Renal pelvis (tissue), 4 donors: ENCODE data around the gene TRIO. TPM values are rescaled to one million over a fixed set of nuclear protein-coding genes. Genes with fewer than 3 reads are reported as not detected.

ENCODE experiments used
- DNase-seq: peaks from one replicate; pipeline ENCODE4 v3.0.0-alpha.2; 2013
- polyA plus RNA-seq, 3 donors: library from polyadenylated mRNA; unstranded; fragments of 120-200 nt; gene quantifications; one replicate each; pipeline ENCODE4 v1.2.1, GENCODE V29; 2013; ENCODE audit not compliant: insufficient read length in 3 of 3

TRIO gene
- polyA plus RNA-seq, 3 donors = 101 to 115 (median 109) TPM

DNA sequence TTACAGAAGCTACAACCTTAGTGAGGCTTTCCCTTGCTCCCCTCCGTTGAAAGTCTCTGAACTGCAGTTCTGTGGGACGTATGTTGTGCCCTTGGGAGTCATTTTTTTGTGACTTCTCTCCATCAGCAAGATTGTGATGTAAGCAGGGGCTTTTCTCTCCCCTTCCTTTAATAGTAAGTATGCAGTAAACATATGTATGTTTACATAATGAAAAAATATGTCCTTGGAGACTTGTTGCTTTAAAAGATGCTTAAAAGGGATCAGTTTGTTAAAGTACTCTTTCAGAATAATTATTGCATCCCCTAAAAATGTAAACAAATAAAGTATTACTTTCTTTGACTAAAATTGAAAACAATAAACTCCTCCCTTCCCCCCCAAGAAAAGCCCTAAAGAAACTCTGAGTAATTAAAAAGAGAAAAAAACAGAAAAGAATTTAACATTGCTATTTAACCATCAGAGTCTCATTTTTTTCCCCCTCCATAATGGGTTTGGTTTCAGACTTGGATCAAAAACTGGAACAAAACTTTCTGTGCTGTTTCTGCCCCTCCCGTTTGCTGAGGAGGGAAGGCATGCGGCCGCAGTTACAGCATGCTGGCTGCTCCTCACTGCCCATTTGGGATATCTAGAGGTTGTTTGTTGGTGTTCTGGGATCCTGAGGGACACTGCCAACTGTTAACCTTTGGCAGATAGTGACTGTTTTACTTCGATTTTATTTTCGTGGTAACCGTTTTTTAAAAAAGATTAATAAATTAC lies 40.2 kb downstream of the TRIO start:
- no peak for DNase-seq

DNA sequence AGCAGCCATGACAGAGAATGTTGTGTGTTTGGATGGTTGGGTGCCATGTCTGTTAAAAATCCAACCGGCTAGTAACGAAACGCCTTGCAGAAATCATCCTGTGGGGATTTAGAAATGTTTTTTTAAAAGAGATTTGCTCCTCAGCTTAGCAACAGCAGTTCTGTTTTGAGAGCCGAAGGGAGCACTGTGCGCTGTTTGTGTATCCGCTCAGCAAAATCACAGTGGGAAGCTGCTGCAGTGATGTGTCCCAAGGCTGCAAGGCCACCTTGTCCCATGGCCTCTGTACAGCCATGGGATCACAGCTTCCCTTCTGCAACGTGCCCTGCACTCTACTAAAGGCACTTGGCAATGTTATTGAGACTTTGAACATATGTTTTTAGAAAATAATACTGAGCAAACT lies 40.9 kb downstream of the TRIO start:
- DNase-seq = no peak

DNA sequence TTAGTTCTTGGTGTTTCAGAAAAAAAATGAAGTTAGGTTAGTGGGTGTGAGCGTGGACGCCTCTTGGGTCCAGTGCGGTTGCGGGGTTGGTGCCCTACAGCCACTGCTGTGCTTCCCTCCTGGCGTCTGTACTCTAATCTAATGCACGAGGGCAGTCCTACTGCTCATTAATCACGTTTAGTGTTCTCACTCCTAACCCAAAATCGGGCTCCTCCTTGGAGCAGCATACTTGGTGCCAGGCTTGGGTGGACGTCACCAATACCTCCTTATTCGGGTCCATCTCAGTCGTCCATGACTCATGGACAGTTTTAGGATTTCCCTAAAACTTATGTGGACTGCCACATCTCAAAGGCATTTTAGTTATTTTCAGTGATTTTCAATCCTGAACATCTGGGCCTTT lies 41.6 kb downstream of the TRIO start:
- no peak for DNase-seq

DNA sequence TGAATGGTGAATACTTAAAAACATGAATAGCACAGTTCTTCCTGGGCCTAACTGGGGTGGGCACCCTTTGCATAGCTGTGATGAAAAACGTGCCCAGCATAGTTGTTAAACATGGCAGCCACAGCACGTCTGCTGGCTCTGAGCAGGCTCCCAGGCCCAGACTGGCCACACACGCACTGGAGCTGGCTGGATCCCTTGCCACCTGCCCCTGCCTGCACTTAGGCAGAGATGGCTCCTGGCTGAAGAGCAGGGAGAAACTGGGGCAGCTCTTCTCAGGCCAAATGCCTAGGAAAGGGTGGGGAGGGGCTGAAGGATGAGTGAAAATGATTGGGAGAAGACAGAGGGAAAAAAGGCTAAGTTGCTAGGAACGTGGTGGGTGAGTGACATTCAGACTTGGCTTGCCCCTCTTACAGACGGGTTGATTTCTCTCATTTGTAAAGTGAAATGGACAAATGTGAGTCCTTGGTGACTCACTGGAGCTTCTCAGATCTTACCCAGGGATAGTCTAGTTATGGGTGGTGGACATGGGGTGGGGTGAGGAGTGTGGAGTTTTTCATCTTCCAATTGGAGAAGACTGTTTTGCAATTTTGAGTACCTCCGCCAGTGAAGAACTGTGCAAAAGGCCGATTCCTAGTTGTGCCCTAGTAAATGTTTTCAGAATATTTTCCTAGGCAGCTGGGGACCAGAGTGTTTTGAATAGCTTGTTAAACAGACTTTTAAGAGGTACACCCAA lies 42.4 kb downstream of the TRIO start:
- no peak for DNase-seq

DNA sequence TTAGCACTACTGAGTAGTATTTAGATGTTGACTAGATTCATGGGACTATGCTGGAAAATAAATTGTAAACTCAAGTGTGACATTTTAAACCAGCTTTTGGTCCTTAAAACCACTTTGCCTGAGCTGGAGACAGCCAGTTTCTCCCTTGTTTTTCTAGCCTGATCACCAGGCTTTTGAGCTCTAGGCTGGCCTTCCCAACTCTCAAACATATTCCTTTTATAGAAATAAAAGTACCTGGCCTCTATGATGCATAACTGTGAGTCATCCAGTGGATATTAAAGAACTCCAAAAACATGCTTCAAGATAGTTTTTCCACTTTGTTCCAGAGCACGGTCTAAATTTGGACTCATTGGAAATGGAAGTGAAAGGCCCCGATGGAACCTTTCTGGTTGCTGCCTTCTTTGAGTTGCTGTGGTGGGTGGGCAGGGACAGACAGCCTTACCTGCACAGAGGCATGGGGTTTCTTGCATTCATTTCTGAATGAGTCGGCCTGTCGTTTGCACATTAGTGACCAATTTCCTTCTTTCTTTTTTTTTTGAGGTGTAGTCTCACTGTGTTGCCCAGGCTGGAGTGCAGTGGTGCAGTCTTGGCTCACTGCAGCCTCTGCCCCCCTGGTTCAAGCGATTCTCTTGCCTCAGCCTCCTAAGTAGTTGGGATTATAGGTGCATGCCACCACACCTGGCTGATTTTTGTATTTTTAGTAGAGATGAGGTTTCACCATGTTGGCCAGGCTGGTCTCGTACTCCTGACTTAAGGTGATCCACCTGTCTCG lies 43.1 kb downstream of the TRIO start:
- DNase-seq = no peak

DNA sequence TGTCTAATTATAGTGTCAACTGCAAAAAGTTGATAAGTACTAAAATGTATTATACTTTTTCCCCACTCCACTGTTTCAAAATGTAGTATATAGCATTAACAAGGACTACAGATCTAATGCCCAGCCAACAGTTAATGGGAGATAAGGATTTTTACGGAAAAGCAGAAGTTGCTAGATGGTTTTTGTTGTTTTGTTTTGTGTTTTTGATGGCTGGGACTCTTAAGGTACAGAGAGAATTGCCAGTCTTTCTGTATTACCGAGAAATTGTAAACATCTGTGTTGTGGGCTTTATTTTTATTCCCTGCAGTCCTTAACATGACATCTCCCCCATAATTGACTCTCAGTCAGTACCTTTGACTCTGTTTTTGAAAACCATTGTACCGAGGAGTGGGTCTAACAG lies 44.0 kb downstream of the TRIO start:
- DNase-seq = no peak

DNA sequence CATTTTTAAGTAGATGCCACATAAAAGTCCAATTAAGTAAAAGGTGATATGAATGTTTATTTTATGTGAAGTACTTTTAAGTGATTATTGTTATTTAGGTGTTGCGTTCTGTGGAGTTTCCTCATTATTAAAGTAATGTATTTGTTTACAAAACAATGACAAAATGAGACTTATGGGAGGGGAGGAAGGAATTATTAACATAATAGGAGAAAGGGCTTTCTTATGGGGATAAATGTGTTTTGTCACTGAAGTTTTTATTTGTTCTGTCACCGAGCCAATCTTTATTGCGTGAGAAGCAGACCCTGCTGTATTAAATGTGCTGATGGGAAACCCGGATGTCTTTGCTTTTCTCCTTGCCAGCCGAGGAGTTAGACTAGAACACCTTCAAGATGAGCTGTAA lies 44.5 kb downstream of the TRIO start:
- DNase-seq = no peak

DNA sequence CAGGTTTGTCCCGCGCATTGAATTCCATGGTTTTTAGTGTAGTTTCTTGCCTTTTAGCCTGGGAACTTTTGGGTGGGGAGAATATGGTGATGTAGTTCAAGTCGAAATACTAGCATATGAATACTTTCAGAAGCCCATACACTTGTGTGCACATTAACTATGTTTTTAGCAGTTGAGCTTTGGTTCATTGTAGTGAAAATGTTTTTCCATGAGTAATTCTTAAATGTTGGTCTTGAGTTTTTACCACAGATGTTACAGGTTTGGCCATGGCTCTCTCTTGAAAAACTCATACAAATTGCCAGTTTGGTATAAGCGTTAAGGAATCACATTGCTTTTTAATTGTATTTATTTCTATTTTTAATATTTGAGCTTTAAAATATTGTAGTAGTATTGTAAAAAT lies 45.6 kb downstream of the TRIO start:
- DNase-seq = no peak

DNA sequence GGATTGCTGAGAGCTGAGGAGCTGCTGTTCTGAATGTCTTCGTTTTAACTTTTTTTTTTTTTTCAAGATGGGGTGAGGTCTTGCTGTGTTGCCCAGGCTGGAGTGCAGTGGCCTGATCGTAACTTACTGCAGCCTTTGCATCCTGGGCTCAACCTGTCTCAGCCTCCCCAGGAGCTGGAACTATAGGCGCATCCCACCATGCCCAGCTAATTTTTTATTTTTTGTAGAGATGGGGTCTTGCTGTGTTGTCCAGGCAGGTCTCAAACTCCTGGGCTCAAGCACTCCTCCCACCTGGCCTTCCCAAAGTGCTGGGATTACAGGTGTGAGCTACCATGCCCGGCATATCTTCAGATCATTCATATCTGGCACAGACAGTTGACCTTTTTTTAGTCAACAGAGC lies 46.5 kb downstream of the TRIO start:
- no peak for DNase-seq

DNA sequence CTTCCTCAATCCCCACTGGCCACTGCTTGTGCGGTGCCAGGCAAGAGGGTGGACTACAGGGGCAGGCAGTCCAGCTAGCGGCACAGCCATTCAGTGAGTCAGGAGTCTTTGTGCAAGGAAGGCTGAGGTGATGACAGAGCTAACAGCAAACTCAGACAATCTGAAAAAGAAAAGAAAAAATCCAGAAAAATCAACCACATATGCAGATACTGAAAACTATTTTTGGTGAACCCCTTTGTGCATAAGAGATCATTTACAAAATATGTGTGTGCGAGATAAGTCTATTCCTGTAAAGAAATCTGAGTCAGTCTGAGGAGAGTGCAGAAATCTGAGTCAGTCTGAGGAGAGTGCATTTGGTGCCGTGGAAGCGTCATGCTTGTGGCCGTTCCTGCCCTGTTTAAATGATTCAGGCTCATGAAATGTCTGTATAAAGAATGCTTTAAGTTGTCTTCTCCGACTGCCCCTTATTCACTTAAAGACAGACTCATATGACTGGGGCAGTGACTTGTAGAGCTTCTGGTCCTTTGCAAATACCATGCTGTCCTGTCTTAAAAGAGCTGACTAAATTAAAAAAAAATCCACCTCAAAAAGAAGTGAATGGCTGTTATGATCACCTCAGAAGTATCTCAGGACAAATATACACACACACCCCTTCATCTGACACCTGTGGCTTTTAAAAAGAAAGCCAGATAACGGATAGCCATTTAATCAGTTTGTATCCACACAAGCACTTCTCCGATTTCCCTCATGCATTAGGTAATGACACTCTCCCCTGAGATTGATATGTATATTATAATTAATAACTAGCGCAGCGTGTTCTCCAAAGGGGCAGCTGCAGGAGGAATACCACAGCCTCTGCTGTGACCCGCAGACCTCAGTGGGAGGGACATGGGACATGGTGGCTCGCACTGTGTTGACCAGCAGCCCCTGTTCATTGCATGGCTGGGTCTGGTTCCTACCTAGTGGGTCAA lies 47.3 kb downstream of the TRIO start:
- DNase-seq = no peak

DNA sequence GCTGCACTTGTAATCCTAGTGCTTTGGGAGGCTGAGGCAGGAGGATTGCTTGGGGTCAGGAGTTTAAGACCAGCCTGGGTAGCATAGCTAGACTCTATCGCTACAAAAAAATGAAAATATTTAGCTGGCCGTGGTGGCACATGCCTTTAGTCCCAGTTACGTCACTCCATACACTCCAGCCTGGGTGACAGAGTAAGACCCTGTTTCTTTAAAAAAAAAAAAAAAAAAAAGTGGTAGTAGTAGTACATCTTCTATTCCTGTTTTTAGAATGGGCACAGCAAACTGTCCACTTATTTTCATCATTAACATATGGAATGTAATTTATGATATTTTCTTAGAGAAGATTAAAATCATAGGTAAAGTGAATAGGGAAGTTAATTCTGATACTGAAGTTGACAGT lies 48.2 kb downstream of the TRIO start:
- DNase-seq = no peak

DNA sequence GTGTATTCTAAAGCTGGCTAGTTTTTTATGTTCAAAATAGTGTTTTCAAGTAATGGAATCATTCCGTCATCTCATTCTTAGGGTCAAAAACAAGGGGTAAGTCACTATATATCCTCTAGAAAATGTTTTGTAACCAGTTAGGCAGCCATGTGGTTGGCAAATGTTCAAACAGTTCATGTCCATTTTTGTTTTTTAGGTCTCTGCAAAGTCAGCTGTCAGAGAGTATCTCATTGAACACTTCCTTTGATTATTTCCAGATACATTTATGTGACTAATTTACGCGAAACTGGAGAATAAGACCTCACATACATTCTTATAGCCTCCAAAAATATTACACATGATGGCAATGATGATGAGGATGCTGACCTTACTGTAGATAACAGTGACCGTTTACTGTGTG lies 50.4 kb downstream of the TRIO start:
- no peak for DNase-seq

DNA sequence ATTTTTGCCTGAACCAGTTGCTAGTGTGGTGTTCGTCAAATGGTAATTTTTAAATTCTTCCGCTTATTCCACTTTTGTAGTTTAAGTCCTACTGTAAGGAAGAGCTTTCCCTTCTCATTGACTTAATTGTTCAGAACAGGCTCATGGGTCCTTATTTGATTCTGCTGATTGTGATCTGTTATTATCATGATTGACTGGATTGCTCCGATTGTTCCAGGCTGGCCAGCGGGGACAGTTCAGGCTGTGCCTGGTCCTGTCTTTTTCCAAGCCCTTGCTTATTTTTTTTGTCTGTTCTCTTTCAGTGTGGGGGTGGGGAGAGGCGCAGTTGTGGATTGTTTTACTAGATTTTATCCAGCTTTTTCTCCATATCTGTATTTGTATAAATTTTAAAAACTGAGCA lies 52.4 kb downstream of the TRIO start:
- DNase-seq = no peak

DNA sequence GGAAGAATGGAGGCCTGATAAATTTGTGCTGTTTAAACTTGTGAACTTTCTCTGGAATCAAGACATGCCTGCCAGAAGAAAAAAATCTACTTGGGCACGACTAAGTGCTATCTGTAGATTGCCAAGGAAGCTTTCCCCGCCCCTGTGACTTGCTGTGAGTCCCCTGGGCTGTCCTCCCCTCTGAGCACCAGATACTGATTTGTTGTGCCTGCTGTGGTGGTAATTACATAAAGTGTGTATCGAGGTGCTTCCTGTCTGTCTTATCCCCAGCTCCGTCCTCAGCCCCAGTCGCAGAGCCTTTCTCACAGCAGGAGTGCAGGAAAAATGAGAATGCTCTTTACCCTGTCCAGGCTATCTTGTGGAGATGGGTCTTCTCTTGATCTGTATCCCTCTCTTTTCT lies 53.9 kb downstream of the TRIO start:
- no peak for DNase-seq

DNA sequence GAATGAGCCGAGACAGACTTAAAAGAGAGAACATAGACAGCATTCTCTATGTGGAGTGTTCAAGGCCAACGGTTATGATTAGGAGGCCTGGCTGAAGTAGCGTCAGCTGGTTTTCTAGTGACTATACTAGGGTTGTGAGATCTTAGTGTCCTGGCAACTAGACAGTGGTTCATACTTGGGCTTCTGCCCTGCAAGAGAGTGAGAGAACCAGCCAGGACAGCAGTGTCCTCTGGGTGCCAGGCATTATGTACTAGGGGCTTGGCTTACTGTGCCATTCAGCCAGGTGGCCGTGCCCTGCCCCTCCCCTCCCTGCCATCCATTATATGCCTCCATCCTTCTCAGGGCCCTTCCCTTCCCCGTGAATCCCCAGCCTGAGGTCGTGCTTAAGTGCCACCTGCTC lies 56.8 kb downstream of the TRIO start:
- DNase-seq = no peak

DNA sequence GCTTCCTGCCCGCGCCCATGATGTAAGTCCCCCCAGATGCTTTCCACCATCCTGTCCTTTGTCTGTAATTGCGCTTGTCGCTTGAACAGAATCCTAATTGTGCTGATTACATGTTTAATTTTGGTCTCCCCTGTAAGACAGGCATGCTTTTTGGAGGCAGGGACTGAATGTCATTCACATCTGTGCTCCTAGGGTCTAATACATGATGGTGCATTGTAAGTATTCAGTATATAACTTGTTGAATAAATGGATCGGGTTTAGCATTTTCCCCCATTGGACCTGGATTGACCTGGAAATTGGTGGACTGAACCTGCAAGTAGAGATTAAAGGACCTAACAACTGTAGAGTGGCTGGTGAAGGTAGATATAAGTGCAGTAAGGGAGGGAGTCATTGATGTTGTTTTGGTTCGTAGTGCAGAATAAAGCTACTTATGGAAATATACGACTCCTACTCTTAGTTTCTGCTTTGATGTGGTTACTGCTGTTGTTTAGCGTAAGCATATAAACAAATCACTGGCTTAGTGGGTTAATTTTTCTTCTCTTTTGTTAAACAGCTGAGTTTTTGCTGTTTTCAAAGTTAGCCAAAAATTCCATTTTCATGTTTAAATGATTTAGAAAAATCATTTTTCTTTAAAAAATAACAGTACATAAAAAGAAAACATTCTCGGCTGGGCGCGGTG lies 57.3 kb downstream of the TRIO start:
- DNase-seq = no peak

DNA sequence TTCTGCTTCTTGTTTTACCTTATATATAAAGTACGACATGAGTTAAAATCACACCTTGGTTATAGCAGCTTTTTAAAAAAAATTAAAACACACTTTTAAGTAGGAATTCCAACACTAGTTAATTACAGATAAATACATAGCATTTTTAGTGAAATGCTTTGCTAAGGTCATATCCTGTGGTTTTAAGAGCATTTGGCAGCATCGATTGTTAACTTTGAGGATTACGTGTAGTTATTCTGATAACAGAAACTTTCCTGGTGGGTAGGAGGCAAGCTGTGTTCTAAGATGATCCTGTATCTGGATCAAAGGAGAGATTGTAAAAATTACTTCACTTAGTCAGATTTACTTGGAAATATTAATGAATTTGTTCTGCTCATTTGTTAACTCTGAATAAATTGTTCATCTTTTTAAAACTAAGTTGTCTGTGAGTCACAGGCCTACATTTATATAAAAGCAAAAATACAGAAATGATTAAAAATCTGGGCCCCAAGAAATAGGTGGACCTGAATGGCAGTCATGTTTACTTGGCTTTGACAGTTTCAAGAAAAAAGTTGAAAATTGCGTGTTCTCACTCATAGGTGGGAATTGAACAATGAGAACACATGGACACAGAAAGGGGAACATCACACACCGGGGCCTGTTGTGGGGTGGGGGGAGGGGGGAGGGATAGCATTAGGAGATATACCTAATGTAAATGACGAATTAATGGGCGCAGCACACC lies 58.3 kb downstream of the TRIO start:
- no peak for DNase-seq

DNA sequence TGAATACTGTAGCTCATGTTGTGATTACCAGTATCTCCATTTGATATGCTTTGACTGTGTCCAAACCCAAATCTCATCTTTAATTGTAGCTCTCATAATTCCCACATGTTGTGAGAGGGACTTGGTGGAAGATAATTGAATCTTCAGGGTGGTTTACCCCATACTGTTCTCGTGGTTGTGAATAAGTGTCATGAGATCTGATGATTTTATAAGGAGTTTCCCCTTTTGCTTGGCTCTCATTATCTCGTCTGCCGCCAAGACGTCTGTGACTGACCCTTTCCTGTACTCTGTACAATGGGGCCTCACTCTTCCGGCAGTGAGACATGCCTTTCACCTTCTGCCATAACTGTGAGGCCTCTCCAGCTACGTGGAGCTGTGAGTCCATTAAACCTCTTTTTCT lies 59.3 kb downstream of the TRIO start:
- DNase-seq = no peak

DNA sequence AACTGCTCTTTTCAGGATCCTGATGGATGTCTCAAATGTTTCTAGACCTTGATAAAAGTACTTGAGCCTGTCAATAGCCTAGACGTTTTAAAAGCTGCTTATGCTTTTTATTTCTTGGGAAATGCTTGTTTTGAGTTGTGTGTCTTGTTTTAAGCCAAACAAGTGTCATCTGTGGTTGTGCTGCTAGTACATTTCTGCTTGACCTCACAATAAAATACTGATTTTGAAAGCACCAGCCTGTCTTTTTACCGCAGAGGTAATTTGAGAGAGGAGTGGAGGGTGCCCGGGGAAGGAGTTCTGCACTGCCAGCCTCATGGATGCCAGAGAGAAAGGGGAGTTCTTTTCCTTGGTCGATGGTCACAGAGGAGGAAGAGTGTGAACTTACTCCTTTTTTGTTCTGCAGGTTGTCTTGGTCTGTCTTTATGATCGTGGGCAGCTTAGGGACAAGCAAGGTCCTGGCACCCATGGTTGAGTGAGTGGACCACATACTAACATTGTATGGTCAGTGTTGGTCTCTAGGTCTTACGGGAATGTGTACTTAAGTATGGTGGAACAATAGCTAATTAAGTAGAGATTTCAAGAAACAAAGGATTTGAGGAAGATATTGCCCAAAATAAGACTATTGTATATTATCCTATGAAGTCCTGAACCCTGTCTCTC lies 61.0 kb downstream of the TRIO start:
- DNase-seq = no peak

DNA sequence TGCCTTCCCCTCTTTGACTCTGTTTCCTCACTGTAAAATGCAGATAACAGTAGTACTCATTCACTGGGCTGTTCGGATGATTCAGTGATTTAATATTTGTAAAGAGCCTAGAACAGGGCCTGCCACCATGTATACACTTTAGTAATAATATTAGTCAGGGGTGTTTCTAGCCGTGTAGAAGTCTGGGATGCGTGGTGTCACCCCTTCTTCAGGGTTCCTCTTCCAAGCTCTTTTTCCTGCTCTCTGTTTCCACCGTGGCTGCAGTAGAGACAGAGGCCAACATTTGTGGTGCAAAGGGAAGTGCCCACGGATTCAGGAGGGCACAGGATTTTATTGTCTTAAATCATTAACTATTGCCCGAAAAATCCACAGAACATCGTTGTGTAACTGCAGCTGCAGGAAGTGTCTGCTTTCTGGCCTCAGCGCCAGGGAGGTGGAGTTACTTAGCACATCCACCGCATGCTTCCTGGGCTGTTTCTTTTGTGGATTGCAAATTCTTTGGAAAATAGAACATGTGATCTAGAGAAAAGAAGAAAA lies 61.7 kb downstream of the TRIO start:
- peak; percentile 39 for DNase-seq
